KOPT-K1 (cell line): ENCODE measurements around the gene LATS2.
"Not testable (repeated sequence)": the region's sequence is repeated elsewhere in the genome, so short reads cannot be mapped to it uniquely, and the experiment has no call there.

Experiments
- H3K27ac ChIP-seq: fragments of 200-600 bp; sonication (generic); 2 replicates; pipeline ENCODE4 v1.5.1; 2016; ENCODE audit warnings: antibody characterized with exemption, mild to moderate bottlenecking, low read depth, low read length; ENCODE audit not compliant: poor library complexity, severe bottlenecking
- H3K36me3 ChIP-seq: fragments of 200-600 bp; sonication (generic); 2 replicates; pipeline ENCODE4 v1.5.1; 2017; ENCODE audit warnings: antibody characterized with exemption, mild to moderate bottlenecking, low read length, moderate library complexity; ENCODE audit not compliant: insufficient read depth
- H3K9me3 ChIP-seq: fragments of 200-600 bp; sonication (generic); 2 replicates; pipeline ENCODE4 v1.5.1; 2017; ENCODE audit warnings: antibody characterized with exemption, low read length, mild to moderate bottlenecking; ENCODE audit not compliant: insufficient read depth, poor library complexity, severe bottlenecking

The LATS2 gene

DNA sequence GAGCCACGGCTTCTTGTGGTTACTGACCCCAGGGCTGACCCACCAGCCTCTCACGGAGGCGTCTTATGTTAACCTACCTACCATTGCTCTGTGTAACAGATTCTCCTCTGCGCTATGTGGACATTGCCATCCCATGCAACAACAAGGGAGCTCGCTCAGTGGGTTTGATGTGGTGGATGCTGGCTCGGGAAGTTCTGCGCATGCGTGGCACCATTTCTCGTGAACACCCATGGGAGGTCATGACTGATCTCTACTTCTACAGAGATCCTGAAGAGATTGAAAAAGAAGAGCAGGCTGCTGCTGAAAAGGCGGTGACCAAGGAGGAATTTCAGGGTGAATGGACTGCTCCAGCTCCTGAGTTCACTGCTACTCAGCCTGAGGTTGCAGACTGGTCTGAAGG, 99.7 kb downstream of the LATS2 start:
- H3K27ac ChIP-seq, H3K36me3 ChIP-seq: not testable (repeated sequence)

DNA sequence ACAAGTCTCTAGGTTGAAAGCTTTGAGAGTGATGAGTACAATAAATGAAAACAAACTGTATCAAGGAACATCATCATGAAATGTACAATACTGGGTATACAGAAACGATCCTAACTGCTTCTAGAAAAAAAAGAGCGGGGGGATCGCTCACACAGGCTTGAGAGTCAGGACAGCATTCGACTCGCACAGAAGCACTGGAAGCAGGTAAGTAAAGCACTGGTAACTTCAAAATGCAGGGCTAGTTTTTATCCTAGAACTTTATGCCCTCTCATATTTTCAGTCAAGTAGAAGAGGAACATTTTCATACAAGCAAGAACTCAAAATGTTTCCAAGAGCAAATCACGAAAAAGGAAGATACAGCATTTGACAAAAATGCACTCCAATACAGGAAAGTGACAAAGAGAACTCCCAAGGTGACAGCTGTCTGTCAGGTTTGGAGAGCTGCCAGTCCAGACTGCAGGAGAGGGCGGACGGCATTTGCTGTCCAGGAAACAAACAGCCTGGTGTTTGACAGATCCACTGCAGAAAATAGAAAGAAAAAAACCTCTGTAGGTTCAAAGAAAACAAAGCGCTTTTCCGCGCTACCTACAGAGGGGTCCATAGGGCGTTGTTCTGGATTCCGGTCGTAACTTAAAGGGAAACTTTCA, 100.6 kb downstream of the LATS2 start:
- Histone ChIP-seq H3K9me3 (no peaks in the 10 kb centered on the region), H3K27ac (no peak overlapping the region), H3K36me3 (no peaks in the 10 kb centered on the region)

More for the DNA sequence above, 99.7 kb downstream of the LATS2 start:
- H3K9me3 ChIP-seq, result not testable (repeated sequence)

- H3K36me3 ChIP-seq, H3K27ac ChIP-seq, H3K9me3 ChIP-seq: not testable (repeated sequence)
Measured at GRCh38 chr13:20957049-20957620, 104.3 kb downstream of the LATS2 start.

DNA sequence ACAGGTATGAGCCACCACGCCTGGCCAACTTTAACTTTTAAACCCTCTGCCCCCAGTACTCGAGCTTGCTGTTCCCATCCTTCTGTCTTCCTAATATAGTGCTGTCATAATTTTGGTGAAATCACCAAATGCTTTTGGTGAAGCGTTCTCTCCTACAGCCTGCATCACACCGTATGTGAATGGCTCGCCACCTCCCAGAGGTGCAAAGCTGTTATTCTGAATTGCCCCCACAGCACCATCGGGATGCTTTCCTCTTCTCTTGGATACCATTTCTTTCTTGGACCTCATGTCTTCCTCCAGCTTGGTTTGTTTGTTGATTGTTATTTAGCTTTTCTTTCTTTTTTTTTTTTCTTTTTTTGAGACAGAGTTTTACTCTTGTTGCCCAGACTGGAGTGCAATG, 105.9 kb downstream of the LATS2 start:
- no peaks in the 10 kb centered on the region for H3K36me3 ChIP-seq
- H3K9me3 ChIP-seq, result no peaks in the 10 kb centered on the region
- H3K27ac ChIP-seq, result no peak overlapping the region

GRCh38 chr13:20953245-20953931, 108.0 kb downstream of the LATS2 start:
- no peak overlapping the region for H3K27ac ChIP-seq

GRCh38 chr13:20952838-20953237, 108.5 kb downstream of the LATS2 start:
- Histone ChIP-seq H3K36me3 (no peaks in the 10 kb centered on the region), H3K9me3 (no peaks in the 10 kb centered on the region), H3K27ac (no peak overlapping the region)

More at GRCh38 chr13:20953245-20953931, 108.0 kb downstream of the LATS2 start:
- H3K9me3 ChIP-seq, result no peaks in the 10 kb centered on the region
- no peaks in the 10 kb centered on the region for H3K36me3 ChIP-seq

DNA sequence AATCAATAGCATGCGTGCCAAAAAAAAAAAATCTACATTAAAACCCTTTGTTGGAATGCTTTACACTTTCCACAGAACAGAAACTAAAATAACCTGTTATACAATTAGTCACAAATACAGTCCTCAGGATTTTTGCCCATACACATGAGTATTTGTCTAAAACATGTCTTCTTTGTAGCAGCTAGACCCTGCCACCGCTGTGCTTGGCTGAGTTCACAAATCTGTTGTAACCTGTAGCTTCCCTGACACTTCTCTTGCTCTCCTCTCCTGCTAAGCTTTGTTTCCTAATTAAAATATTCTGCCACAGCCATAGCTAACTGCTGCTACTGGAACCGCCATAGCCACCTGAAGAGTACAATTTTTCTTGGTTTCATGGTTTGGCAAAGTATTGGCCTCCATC, 113.4 kb downstream of the LATS2 start:
- not testable (repeated sequence) for H3K9me3 ChIP-seq, H3K27ac ChIP-seq, H3K36me3 ChIP-seq

GRCh38 chr13:20945952-20946383, 115.4 kb downstream of the LATS2 start:
- no peaks in the 10 kb centered on the region for H3K9me3 ChIP-seq
- H3K27ac ChIP-seq, result no peak overlapping the region
- H3K36me3 ChIP-seq, result no peaks in the 10 kb centered on the region

DNA sequence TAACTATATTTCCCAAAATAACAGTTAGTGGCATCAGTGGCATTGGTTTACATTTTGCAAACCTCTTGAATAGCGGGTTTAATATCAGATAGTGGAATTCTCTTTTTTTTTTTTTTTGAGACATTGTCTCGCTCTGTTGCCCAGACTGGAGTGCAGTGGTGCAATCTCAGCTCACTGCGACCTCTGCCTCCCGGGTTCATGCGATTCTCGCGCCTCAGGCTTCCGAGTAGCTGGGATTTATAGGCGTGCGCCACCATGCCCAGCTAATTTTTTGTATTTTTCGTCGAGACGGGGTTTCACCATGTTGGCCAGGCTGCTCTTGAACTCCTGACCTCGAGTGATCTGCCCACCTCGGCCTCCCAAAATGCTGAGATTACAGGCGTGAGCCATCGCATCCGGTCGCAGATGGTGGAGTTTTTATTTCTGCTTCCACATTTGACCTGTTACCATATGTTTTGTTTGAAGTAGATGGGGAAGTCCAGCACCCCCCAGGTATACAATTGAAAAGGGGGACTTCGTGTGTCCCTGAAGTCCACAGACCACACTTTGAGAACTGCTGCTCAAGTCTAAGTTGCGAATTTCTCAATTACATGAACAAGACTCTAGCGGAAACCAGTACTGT, 118.3 kb downstream of the LATS2 start:
- H3K27ac ChIP-seq, result no peak overlapping the region
- H3K9me3 ChIP-seq, result no peaks in the 10 kb centered on the region
- H3K36me3 ChIP-seq, result no peaks in the 10 kb centered on the region

DNA sequence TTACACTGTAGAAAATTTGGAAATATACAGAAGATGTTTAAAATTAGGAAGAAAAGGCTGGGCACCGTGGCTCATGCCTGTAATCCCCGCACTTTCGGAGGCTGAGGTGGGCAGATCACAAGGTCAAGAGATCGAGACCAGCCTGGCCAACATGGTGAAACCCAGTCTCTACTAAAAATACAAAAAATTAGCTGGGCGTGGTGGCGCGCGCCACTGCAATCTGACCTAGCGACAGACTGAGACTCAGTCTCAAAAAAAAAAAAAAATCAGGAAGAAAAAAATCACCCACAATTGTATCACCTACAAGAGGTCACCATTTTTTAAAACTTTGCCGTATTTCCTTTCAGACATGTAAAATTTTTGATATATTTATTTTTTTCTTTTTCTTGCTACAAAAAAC, 120.9 kb downstream of the LATS2 start:
- not testable (repeated sequence) for H3K36me3 ChIP-seq, H3K27ac ChIP-seq, H3K9me3 ChIP-seq

- no peak overlapping the region for H3K27ac ChIP-seq
Measured at GRCh38 chr13:20940083-20940482, 121.3 kb downstream of the LATS2 start.

DNA sequence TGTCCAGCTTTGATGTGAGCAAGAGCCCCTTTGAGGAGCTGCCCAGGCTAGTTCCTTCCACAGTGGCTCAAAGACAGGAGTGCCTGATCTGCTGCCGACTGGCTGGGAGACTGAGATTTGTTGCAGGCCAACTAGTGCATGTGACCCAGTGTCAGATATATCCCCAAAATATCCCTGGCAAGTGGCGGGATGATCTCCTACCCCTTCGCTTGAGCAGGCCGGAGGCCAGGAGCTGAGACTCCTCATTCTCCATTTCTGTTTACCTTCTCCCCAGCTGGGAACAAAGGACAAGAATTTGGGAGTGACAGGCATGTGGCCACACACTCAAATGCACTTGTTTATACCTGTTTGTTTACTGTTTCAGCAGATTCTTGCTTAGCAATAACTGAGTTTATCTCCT, 121.7 kb downstream of the LATS2 start:
- Histone ChIP-seq H3K27ac (no peak overlapping the region), H3K9me3 (no peaks in the 10 kb centered on the region), H3K36me3 (no peaks in the 10 kb centered on the region)

More at GRCh38 chr13:20940083-20940482, 121.3 kb downstream of the LATS2 start:
- Histone ChIP-seq H3K36me3 (no peaks in the 10 kb centered on the region), H3K9me3 (no peaks in the 10 kb centered on the region)

DNA sequence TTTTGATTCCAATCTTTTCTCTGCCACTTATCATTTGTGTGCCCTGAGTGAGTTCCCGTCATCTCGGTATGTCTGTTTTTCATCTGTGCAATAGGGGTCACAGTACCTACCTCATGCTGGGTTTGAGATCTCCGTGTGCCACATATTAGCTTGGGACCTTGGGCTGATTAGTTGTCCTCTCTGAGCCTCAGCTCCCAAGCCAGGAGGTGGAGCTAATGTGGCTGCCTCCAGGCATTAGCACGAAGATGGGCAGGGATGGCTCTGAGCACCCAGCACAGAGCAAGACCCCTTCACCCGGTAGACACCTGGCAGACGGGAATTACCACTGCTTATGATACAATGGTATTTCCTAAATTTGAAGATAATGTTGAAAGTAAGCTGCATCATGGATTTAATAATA, 123.1 kb downstream of the LATS2 start:
- no peak overlapping the region for H3K27ac ChIP-seq
- H3K36me3 ChIP-seq, result no peaks in the 10 kb centered on the region
- H3K9me3 ChIP-seq, result no peaks in the 10 kb centered on the region

GRCh38 chr13:20927596-20928257, 133.7 kb downstream of the LATS2 start:
- Histone ChIP-seq H3K36me3 (no peaks in the 10 kb centered on the region), H3K9me3 (no peaks in the 10 kb centered on the region), H3K27ac (no peak overlapping the region)

DNA sequence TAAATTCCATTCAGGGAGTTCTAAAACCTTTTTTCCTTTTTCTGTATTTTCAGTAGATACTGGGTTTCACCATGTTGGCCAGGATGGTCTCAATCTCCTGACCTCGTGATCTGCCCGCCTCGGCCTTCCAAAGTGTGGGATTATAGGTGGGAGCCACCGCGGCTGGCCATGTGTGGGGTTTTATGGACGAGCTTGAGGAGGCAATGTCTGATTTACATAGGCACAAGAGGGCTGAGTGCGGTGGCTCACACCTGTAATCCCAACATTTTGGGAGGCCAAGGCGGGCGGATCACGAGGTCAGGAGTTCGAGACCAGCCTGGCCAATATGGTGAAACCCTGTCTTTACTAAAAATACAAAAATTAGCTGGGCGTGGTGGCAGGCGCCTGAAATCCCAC, 136.0 kb downstream of the LATS2 start:
- H3K27ac ChIP-seq, H3K36me3 ChIP-seq, H3K9me3 ChIP-seq: not testable (repeated sequence)
